ENCODE measurements around the gene SLC16A12.

Gene SLC16A12

DNA sequence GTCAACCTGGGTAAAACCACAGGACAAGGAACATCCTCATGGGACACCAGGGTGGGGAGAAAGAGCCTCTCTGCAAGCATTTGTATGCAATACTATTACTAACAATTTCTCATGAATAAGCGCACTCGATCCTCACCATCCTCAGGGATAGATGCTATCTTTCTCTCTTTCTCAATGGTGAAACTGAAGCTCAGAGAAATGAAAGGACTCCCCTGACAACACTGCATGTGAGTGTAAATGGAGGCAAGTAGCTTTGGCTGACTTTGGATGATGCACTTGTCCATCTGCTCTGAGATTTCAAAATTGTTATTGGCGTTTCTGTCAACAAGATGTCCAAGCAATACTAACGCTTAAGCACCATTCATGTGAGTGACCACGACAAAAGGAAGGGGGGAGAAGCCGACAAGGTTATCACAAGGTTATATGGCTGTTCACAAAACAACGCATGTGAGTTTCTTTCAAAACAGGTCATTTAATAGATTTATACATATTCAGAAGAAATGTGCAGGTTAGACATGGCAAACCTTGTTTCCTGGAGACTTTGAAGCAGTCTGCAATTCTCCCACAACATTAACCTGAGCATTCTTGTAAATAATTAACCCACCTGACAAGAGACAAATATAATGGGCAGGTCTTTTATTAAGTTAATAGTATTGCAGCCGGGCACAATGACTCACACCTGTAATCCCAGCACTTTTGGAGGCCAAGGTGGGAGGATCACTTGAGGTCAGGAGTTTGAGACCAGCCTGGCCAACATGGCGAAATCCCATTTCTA lies 67.0 kb downstream of the SLC16A12 start:
- Histone ChIP-seq H3K36me3 (ENCODE audit: insufficient read depth, low read length) (no peaks in the 10 kb centered on the region), H3K27me3 (ENCODE audit: insufficient read depth, low read length, poor library complexity, severe bottlenecking) (no peaks in the 10 kb centered on the region)

DNA sequence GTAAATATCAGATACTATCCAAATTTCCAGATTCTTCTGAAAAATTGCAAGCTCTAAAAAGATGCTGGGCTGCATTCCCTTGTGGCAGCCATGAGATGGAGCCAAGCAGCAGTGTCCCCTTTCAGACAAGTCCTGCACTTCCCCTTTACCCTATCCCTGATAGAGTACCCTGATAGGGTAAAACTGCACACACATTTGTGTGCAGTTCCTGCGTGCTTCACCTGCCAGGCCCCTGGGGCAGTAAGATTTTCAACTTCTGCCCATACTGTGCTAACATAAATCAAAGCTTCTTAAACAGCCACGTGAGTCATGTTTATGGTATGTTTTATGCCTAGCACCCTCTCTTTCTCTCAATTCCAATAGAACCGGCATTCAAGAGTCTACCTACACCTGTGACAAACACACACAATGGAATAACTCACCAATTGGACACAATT lies 68.8 kb downstream of the SLC16A12 start:
- peak; percentile 57 for TF ChIP-seq CTCF (conservative IDR thresholded peaks at IDR 0.05; ENCODE audit: low read length)
- no peak for TF ChIP-seq EZH2phosphoT487 (IDR thresholded peaks at IDR 0.05; ENCODE audit: borderline replicate concordance)
- Histone ChIP-seq H2AFZ (ENCODE audit: low read length) (0 out of 2 replicates have a peak overlapping the region, but pooled peaks have one; percentile 4), H3K9me2 (replicated peaks; ENCODE audit: low read depth, low read length) (no peaks in the 10 kb centered on the region), H3K4me1 (ENCODE audit: insufficient read depth, low read length, poor library complexity, severe bottlenecking) (peaks cover 18% of the 10 kb centered on the region), H4K20me1 (ENCODE audit: insufficient read depth, low read length, poor library complexity, severe bottlenecking) (no peaks in the 10 kb centered on the region), H3K27me3 (ENCODE audit: insufficient read depth, low read length, poor library complexity, severe bottlenecking) (no peaks in the 10 kb centered on the region), H3K4me2 (ENCODE audit: low read depth, low read length, poor library complexity, severe bottlenecking) (no peak overlapping the region), H3K79me2 (ENCODE audit: insufficient read depth, low read length) (no peaks in the 10 kb centered on the region), H3F3A (ENCODE audit: low read depth) (no peaks in the 10 kb centered on the region), H3K9ac (ENCODE audit: low read depth, low read length, poor library complexity, severe bottlenecking) (no peak overlapping the region), H3K9me3 (ENCODE audit: insufficient read depth, low read depth, low read length) (no peaks in the 10 kb centered on the region), H3K36me3 (ENCODE audit: insufficient read depth, low read length) (no peaks in the 10 kb centered on the region), H3K4me3 (ENCODE audit: low read length, poor library complexity, severe bottlenecking) (no peak overlapping the region)

More for the DNA sequence above, 67.0 kb downstream of the SLC16A12 start:
- H3K4me3 ChIP-seq (ENCODE audit: low read length, poor library complexity, severe bottlenecking), result no peak overlapping the region
- no peaks in the 10 kb centered on the region for H3K9me2 ChIP-seq (replicated peaks; ENCODE audit: low read depth, low read length)
- no peak for TF ChIP-seq EZH2phosphoT487 (IDR thresholded peaks at IDR 0.05; ENCODE audit: borderline replicate concordance)
- no peak overlapping the region for H2AFZ ChIP-seq (ENCODE audit: low read length)
- H3F3A ChIP-seq (ENCODE audit: low read depth), result no peaks in the 10 kb centered on the region
- H3K9me3 ChIP-seq (ENCODE audit: insufficient read depth, low read depth, low read length), result no peaks in the 10 kb centered on the region
- H3K4me1 ChIP-seq (ENCODE audit: insufficient read depth, low read length, poor library complexity, severe bottlenecking), result peaks cover 18% of the 10 kb centered on the region
- H3K9ac ChIP-seq (ENCODE audit: low read depth, low read length, poor library complexity, severe bottlenecking), result no peak overlapping the region
- no peaks in the 10 kb centered on the region for H3K79me2 ChIP-seq (ENCODE audit: insufficient read depth, low read length)
- no peak overlapping the region for H3K4me2 ChIP-seq (ENCODE audit: low read depth, low read length, poor library complexity, severe bottlenecking)
- H4K20me1 ChIP-seq (ENCODE audit: insufficient read depth, low read length, poor library complexity, severe bottlenecking), result no peaks in the 10 kb centered on the region

- no peaks in the 10 kb centered on the region for H3K9me2 ChIP-seq (replicated peaks; ENCODE audit: low read depth, low read length)
- H3K36me3 ChIP-seq (ENCODE audit: insufficient read depth, low read length), result no peaks in the 10 kb centered on the region
- H4K20me1 ChIP-seq (ENCODE audit: insufficient read depth, low read length, poor library complexity, severe bottlenecking), result no peaks in the 10 kb centered on the region
- no peaks in the 10 kb centered on the region for H3F3A ChIP-seq (ENCODE audit: low read depth)
- no peaks in the 10 kb centered on the region for H3K79me2 ChIP-seq (ENCODE audit: insufficient read depth, low read length)
- no peak overlapping the region for H3K4me2 ChIP-seq (ENCODE audit: low read depth, low read length, poor library complexity, severe bottlenecking)
- no peak overlapping the region for H3K9ac ChIP-seq (ENCODE audit: low read depth, low read length, poor library complexity, severe bottlenecking)
- H3K27me3 ChIP-seq (ENCODE audit: insufficient read depth, low read length, poor library complexity, severe bottlenecking), result no peaks in the 10 kb centered on the region
- H3K9me3 ChIP-seq (ENCODE audit: insufficient read depth, low read depth, low read length), result no peaks in the 10 kb centered on the region
- H3K4me3 ChIP-seq (ENCODE audit: low read length, poor library complexity, severe bottlenecking), result no peak overlapping the region
- TF ChIP-seq EZH2phosphoT487 (IDR thresholded peaks at IDR 0.05; ENCODE audit: borderline replicate concordance), result no peak
- no peak for TF ChIP-seq CTCF (conservative IDR thresholded peaks at IDR 0.05; ENCODE audit: low read length)
- peaks cover 11% of the 10 kb centered on the region for H3K4me1 ChIP-seq (ENCODE audit: insufficient read depth, low read length, poor library complexity, severe bottlenecking)
- no peak overlapping the region for H2AFZ ChIP-seq (ENCODE audit: low read length)
These were observed 70.2 kb downstream of the SLC16A12 start for GRCh38 chr10:89465196-89465595.

Data from Loucy (cell line).